HCT116 (cell line): ENCODE data around the gene NSRP1.

ENCODE experiments used
- CEBPB ChIP-seq: IDR thresholded peaks from 2 replicates; pipeline ENCODE4 v1.6.1; 2012; ENCODE audit warnings: low read depth
- EZH2 ChIP-seq: fragments of 200-600 bp; sonication (generic); IDR thresholded peaks from 2 replicates; pipeline ENCODE4 v1.6.1; 2017; ENCODE audit warnings: antibody characterized with exemption, mixed run types
- EZH2phosphoT487 ChIP-seq: fragments of 200-600 bp; IDR thresholded peaks from 2 replicates; pipeline ENCODE4 v1.6.1; 2018; ENCODE audit warnings: antibody characterized with exemption, borderline replicate concordance
- FOSL1 ChIP-seq: IDR thresholded peaks from 2 replicates; pipeline ENCODE4 v1.6.1; 2012; ENCODE audit warnings: low read depth
- POLR2A ChIP-seq: IDR thresholded peaks from 2 replicates; pipeline ENCODE4 v1.7.0; 2011; ENCODE audit warnings: borderline replicate concordance; ENCODE audit not compliant: insufficient read depth, insufficient read length; ENCODE audit errors: extremely low read depth
- POLR2AphosphoS5 ChIP-seq: IDR thresholded peaks from 2 replicates; pipeline ENCODE4 v1.6.1; 2011; ENCODE audit warnings: mild to moderate bottlenecking, low read depth, low read length, moderate library complexity
- REST ChIP-seq: IDR thresholded peaks from 2 replicates; pipeline ENCODE4 v1.6.1; 2012; ENCODE audit warnings: low read depth
- SIN3A ChIP-seq: IDR thresholded peaks from 2 replicates; pipeline ENCODE4 v1.6.1; 2012; ENCODE audit warnings: low read depth
- YY1 ChIP-seq: IDR thresholded peaks from 2 replicates; pipeline ENCODE4 v1.6.1; 2011; ENCODE audit warnings: low read length, low read depth, moderate library complexity, mild to moderate bottlenecking; ENCODE audit not compliant: insufficient replicate concordance; ENCODE audit errors: extremely low read depth
- TF ChIP-seq, protein P1 (sequence below), 3 experiments: fragments of 200-600 bp in 1 of 3; sonication (generic) in 1 of 3; IDR thresholded peaks in 2 of 3; conservative IDR thresholded peaks in 1 of 3; 2 replicates each; pipeline ENCODE4 v1.5.1; 2012 to 2017; ENCODE audit warnings: low read depth in 2 of 3, low read length in 2 of 3, antibody characterized with exemption in 1 of 3, borderline replicate concordance in 1 of 3, control low read depth in 1 of 3, mild to moderate bottlenecking in 1 of 3, mixed read lengths in 1 of 3, mixed run types in 1 of 3, moderate library complexity in 1 of 3; ENCODE audit not compliant: insufficient read depth in 1 of 3
- TF ChIP-seq, protein P2 (sequence below): IDR thresholded peaks from 2 replicates; pipeline ENCODE4 v1.6.1; 2012

GRCh38 chr17:30187573-30187972 is 71.0 kb downstream of the NSRP1 start:
- TF ChIP-seq SIN3A, result no peak
- TF ChIP-seq, protein P1, sequence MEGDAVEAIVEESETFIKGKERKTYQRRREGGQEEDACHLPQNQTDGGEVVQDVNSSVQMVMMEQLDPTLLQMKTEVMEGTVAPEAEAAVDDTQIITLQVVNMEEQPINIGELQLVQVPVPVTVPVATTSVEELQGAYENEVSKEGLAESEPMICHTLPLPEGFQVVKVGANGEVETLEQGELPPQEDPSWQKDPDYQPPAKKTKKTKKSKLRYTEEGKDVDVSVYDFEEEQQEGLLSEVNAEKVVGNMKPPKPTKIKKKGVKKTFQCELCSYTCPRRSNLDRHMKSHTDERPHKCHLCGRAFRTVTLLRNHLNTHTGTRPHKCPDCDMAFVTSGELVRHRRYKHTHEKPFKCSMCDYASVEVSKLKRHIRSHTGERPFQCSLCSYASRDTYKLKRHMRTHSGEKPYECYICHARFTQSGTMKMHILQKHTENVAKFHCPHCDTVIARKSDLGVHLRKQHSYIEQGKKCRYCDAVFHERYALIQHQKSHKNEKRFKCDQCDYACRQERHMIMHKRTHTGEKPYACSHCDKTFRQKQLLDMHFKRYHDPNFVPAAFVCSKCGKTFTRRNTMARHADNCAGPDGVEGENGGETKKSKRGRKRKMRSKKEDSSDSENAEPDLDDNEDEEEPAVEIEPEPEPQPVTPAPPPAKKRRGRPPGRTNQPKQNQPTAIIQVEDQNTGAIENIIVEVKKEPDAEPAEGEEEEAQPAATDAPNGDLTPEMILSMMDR (IDR thresholded peaks at IDR 0.05 in 2 of 3, conservative IDR thresholded peaks at IDR 0.05 in 1 of 3; ENCODE audit: borderline replicate concordance in 1 of 3, insufficient read depth in 1 of 3, low read depth in 2 of 3, low read length in 2 of 3), result no peak
- TF ChIP-seq FOSL1, result no peak
- TF ChIP-seq, protein P2, sequence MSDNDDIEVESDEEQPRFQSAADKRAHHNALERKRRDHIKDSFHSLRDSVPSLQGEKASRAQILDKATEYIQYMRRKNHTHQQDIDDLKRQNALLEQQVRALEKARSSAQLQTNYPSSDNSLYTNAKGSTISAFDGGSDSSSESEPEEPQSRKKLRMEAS, result no peak
- TF ChIP-seq EZH2phosphoT487, result no peak
- TF ChIP-seq POLR2A, result no peak
- no peak for TF ChIP-seq EZH2
- no peak for TF ChIP-seq REST
- TF ChIP-seq CEBPB, result no peak
- no peak for TF ChIP-seq POLR2AphosphoS5
- TF ChIP-seq YY1, result no peak
